ENCODE results near the gene ELAVL3. TPM values are rescaled to one million over a fixed set of nuclear protein-coding genes. Genes with fewer than 3 reads are reported as not detected.
"Not testable (repeated sequence)": the region's sequence is repeated elsewhere in the genome, so short reads cannot be mapped to it uniquely, and the experiment has no call there.

Gene ELAVL3
- total RNA-seq, 1 experiment from 2014 or later: 1.3 TPM

GRCh38 chr19:11448923-11449554 lies 31.8 kb downstream of the ELAVL3 start:
- no peak for DNase-seq (ENCODE audit: low read depth in 1 of 2, low spot score in 2 of 2)
- peaks cover 56% of the 10 kb centered on the region for H3K36me3 ChIP-seq
- no peaks in the 10 kb centered on the region for H3K4me1 ChIP-seq (replicated peaks)
- no peak overlapping the region for H3K27ac ChIP-seq
- H3K9me3 ChIP-seq (replicated peaks): no peaks in the 10 kb centered on the region
- no peaks in the 10 kb centered on the region for H3K27me3 ChIP-seq (replicated peaks)
- no peak overlapping the region for H3K4me3 ChIP-seq

GRCh38 chr19:11448410-11448809 lies 32.4 kb downstream of the ELAVL3 start:
- peaks cover 63% of the 10 kb centered on the region for H3K36me3 ChIP-seq

GRCh38 chr19:11447347-11448262 lies 33.2 kb downstream of the ELAVL3 start:
- peaks cover 71% of the 10 kb centered on the region for H3K36me3 ChIP-seq
- no peaks in the 10 kb centered on the region for H3K4me1 ChIP-seq (replicated peaks)

More at GRCh38 chr19:11448410-11448809, 32.4 kb downstream of the ELAVL3 start:
- Histone ChIP-seq H3K27ac (no peak overlapping the region), H3K9me3 (replicated peaks) (no peaks in the 10 kb centered on the region), H3K27me3 (replicated peaks) (no peaks in the 10 kb centered on the region), H3K4me1 (replicated peaks) (no peaks in the 10 kb centered on the region), H3K4me3 (no peak overlapping the region)
- DNase-seq (ENCODE audit: low read depth in 1 of 2, low spot score in 2 of 2): no peak

GRCh38 chr19:11446652-11447301 lies 34.1 kb downstream of the ELAVL3 start:
- Histone ChIP-seq H3K36me3 (peaks cover 79% of the 10 kb centered on the region), H3K27ac (no peak overlapping the region)
- DNase-seq (ENCODE audit: low read depth in 1 of 2, low spot score in 2 of 2): peak in 1 of 2 experiments; percentile 22

More at GRCh38 chr19:11447347-11448262, 33.2 kb downstream of the ELAVL3 start:
- Histone ChIP-seq H3K27ac (no peak overlapping the region), H3K9me3 (replicated peaks) (no peaks in the 10 kb centered on the region), H3K4me3 (no peak overlapping the region), H3K27me3 (replicated peaks) (no peaks in the 10 kb centered on the region)
- DNase-seq (ENCODE audit: low read depth in 1 of 2, low spot score in 2 of 2): no peak

GRCh38 chr19:11446271-11446651 lies 34.6 kb downstream of the ELAVL3 start:
- DNase-seq (ENCODE audit: low read depth in 1 of 2, low spot score in 2 of 2): no peak
- peaks cover 84% of the 10 kb centered on the region for H3K36me3 ChIP-seq
- H3K9me3 ChIP-seq (replicated peaks): no peaks in the 10 kb centered on the region
- H3K4me3 ChIP-seq: no peak overlapping the region
- no peaks in the 10 kb centered on the region for H3K4me1 ChIP-seq (replicated peaks)
- no peaks in the 10 kb centered on the region for H3K27me3 ChIP-seq (replicated peaks)
- H3K27ac ChIP-seq: no peak overlapping the region

More at GRCh38 chr19:11446652-11447301, 34.1 kb downstream of the ELAVL3 start:
- no peaks in the 10 kb centered on the region for H3K9me3 ChIP-seq (replicated peaks)
- H3K4me1 ChIP-seq (replicated peaks): no peaks in the 10 kb centered on the region
- H3K27me3 ChIP-seq (replicated peaks): no peaks in the 10 kb centered on the region
- H3K4me3 ChIP-seq: no peak overlapping the region

GRCh38 chr19:11445141-11445540 lies 35.7 kb downstream of the ELAVL3 start:
- H3K36me3 ChIP-seq: peaks cover 90% of the 10 kb centered on the region
- no peak overlapping the region for H3K4me3 ChIP-seq
- no peaks in the 10 kb centered on the region for H3K27me3 ChIP-seq (replicated peaks)
- no peaks in the 10 kb centered on the region for H3K4me1 ChIP-seq (replicated peaks)
- no peak overlapping the region for H3K27ac ChIP-seq
- no peak for DNase-seq (ENCODE audit: low read depth in 1 of 2, low spot score in 2 of 2)
- no peaks in the 10 kb centered on the region for H3K9me3 ChIP-seq (replicated peaks)

GRCh38 chr19:11444059-11444458 lies 36.8 kb downstream of the ELAVL3 start:
- H3K36me3 ChIP-seq: peaks cover 91% of the 10 kb centered on the region
- no peak for DNase-seq (ENCODE audit: low read depth in 1 of 2, low spot score in 2 of 2)
- H3K9me3 ChIP-seq (replicated peaks): no peaks in the 10 kb centered on the region

GRCh38 chr19:11437955-11438354 lies 42.9 kb downstream of the ELAVL3 start:
- no peak for DNase-seq (ENCODE audit: low read depth in 1 of 2, low spot score in 2 of 2)
- H3K4me1 ChIP-seq (replicated peaks): peaks cover 14% of the 10 kb centered on the region
- H3K27me3 ChIP-seq (replicated peaks): no peaks in the 10 kb centered on the region
- H3K36me3 ChIP-seq: peaks cover 70% of the 10 kb centered on the region
- H3K4me3 ChIP-seq: no peak overlapping the region
- no peak overlapping the region for H3K27ac ChIP-seq
- no peaks in the 10 kb centered on the region for H3K9me3 ChIP-seq (replicated peaks)

More at GRCh38 chr19:11444059-11444458, 36.8 kb downstream of the ELAVL3 start:
- Histone ChIP-seq H3K27me3 (replicated peaks) (no peaks in the 10 kb centered on the region), H3K27ac (no peak overlapping the region), H3K4me3 (no peak overlapping the region), H3K4me1 (replicated peaks) (no peaks in the 10 kb centered on the region)

GRCh38 chr19:11435833-11436313 lies 45.0 kb downstream of the ELAVL3 start:
- no peaks in the 10 kb centered on the region for H3K27me3 ChIP-seq (replicated peaks)
- no peaks in the 10 kb centered on the region for H3K9me3 ChIP-seq (replicated peaks)
- peak overlapping the region; percentile 65 for H3K4me3 ChIP-seq
- peaks cover 14% of the 10 kb centered on the region for H3K4me1 ChIP-seq (replicated peaks)
- peaks cover 49% of the 10 kb centered on the region for H3K36me3 ChIP-seq
- peak overlapping the region; percentile 44 for H3K27ac ChIP-seq
- no peak for DNase-seq (ENCODE audit: low read depth in 1 of 2, low spot score in 2 of 2)

- Histone ChIP-seq H3K36me3 (peaks cover 43% of the 10 kb centered on the region), H3K9me3 (replicated peaks) (no peaks in the 10 kb centered on the region), H3K27me3 (replicated peaks) (no peaks in the 10 kb centered on the region), H3K4me1 (replicated peaks) (peaks cover 14% of the 10 kb centered on the region), H3K4me3 (peak within 1 kb of the TSS; percentile 65), H3K27ac (peak within 1 kb of the TSS; percentile 44)
- peak; percentile 100 for DNase-seq (ENCODE audit: low read depth in 1 of 2, low spot score in 2 of 2)
Measured at GRCh38 chr19:11435057-11435832, 45.6 kb downstream of the ELAVL3 start, which contains the start of the genes ODAD3 and PRKCSH. ODAD3 (minus strand) TSS chr19:11435121; CDS start chr19:11435016, 105 bp downstream. PRKCSH (plus strand) TSS chr19:11435635; CDS start chr19:11436118, 483 bp downstream.

GRCh38 chr19:11434703-11435056 lies 46.2 kb downstream of the ELAVL3 start:
- Histone ChIP-seq H3K4me3 (peak overlapping the region; percentile 65), H3K27me3 (replicated peaks) (no peaks in the 10 kb centered on the region), H3K36me3 (peaks cover 37% of the 10 kb centered on the region), H3K27ac (peak overlapping the region; percentile 13; the same call in 1 of the 2 replicates), H3K9me3 (replicated peaks) (no peaks in the 10 kb centered on the region), H3K4me1 (replicated peaks) (peaks cover 14% of the 10 kb centered on the region)
- no peak for DNase-seq (ENCODE audit: low read depth in 1 of 2, low spot score in 2 of 2)

- not testable (repeated sequence) for DNase-seq (ENCODE audit: low read depth in 1 of 2, low spot score in 2 of 2); H3K27me3 ChIP-seq (replicated peaks); H3K9me3 ChIP-seq (replicated peaks)
Measured at GRCh38 chr19:11433526-11433925, 47.3 kb downstream of the ELAVL3 start.

GRCh38 chr19:11426656-11427055 lies 54.2 kb downstream of the ELAVL3 start:
- H3K27me3 ChIP-seq (replicated peaks): peaks cover 21% of the 10 kb centered on the region
- no peaks in the 10 kb centered on the region for H3K36me3 ChIP-seq
- no peak overlapping the region for H3K4me3 ChIP-seq
- 0 out of 2 replicates have a peak, but pooled peaks cover 3% of the 10 kb centered on the region for H3K9me3 ChIP-seq (replicated peaks)
- DNase-seq (ENCODE audit: low read depth in 1 of 2, low spot score in 2 of 2): no peak
- no peak overlapping the region for H3K27ac ChIP-seq
- H3K4me1 ChIP-seq (replicated peaks): peaks cover 6% of the 10 kb centered on the region; the same call in 1 of the 2 replicates

More at GRCh38 chr19:11433526-11433925, 47.3 kb downstream of the ELAVL3 start:
- not testable (repeated sequence) for H3K27ac ChIP-seq, H3K4me3 ChIP-seq
- peaks cover 30% of the 10 kb centered on the region for H3K36me3 ChIP-seq
- H3K4me1 ChIP-seq (replicated peaks): peaks cover 14% of the 10 kb centered on the region

All from SJSA1 (cell line).